GM18498 (cell line): ENCODE measurements around the gene SIRPB1.
"Not testable (repeated sequence)": the region's sequence is repeated elsewhere in the genome, so short reads cannot be mapped to it uniquely, and the experiment has no call there.

Experiments used
- ATAC-seq: cut with Tn5 transposase; IDR thresholded peaks from one replicate; pipeline ENCODE4 v1.9.1; 2021; ENCODE audit warnings: mild to moderate bottlenecking, moderate library complexity; ENCODE audit not compliant: unreplicated experiment

SIRPB1 gene

DNA sequence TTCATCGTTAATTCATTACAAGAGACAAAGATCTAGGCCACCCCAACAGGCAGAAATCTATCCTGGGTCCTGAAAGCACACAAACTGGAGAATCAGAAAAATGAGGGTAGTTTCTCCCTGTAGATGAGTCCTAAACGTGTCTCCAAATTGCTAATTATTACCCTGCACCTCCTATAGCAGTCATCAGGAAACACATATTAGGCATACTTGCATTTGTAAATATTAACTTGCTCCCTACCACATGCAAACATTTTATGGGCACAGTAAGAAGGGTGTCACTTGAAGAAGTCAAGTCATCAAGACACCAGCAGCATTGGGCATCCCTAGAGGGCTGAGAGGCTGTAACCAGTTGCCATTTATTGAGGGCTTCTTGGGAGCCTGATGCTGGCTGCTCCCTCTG lies 17.9 kb upstream of the SIRPB1 start:
- ATAC-seq: no peak

DNA sequence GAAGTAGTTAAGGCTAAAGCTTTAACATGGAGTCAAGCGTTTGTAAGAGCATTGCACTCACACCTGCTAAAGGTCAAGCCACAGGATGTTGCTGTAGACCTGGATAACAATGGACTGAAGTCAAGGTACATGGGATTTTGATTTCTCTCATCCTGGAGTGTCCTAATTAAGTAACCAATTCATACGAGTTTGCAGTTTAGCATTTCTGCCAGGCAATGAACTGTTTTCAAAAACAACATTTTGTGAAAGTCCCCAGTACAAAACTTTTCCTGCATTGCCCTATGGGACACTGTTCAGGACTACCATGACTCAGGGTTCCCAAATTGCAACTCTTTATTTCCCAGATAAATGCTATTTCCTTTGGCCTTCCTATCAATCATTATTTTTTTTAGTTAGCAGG lies 17.4 kb upstream of the SIRPB1 start:
- no peak for ATAC-seq

DNA sequence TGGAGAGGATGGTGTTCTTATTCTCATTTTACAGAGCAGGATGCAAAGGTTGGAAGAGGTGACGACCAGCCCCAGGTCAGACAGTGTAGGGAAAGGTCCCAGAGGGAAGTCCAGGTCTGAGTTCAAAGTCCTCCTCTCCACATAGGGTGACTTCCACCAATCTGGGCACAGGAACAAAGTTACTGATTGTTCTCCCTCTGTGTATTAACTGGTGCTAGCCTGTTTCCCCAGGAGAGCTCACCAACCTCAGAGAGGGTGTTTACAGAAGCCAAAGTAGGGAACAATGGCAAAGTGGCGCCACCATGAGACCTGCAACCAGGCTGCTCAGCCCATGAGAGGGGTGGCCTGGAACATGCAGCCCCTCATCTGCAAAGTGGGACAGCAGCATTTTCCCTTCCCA lies 16.8 kb upstream of the SIRPB1 start:
- no peak for ATAC-seq

- no peak for ATAC-seq
Measured at GRCh38 chr20:1635291-1635979, 15.6 kb upstream of the SIRPB1 start.

- ATAC-seq: no peak
Measured at GRCh38 chr20:1633535-1633934, 13.7 kb upstream of the SIRPB1 start.

GRCh38 chr20:1632178-1632577 lies 12.4 kb upstream of the SIRPB1 start:
- ATAC-seq: no peak

DNA sequence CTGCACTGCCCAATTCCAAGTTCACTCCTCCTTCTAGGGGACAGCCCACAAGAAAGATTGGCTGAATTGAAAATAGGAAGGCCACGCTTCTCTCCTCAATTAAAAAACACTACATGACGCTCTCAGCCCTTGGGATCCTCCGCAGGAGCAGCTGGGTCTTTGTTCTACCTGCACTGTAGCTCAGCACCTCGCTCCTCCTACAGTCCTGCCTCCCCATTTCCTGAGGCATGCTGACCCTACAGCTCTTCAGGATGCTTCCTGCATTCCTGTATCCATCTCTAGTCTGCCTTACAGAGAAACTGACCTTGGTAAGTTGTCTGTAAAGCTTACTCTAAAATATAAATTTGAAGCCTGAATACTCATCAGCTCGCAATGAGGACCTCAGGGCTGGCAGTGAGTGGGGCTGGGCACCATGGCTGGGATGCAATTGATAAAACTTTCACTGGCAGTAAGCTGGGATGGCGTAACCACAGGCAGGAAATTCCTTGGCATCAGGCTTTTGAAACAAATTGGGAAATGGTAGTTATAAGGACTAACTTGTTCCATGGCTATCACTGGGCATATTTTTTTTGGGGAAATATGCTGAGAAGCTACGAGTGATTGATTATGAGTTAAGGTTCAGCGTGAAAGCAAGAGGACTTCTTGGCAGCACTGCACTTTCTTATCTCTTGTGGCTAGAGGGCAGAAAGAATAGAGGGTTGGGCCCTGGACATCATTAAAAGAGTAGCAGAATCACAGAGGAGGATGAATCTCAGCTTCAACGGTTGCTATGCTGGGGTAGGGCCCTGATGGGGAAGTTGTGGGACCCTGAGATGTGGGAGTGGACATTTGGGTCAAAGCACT lies 11.7 kb upstream of the SIRPB1 start:
- no peak for ATAC-seq

- ATAC-seq: no peak
Measured at GRCh38 chr20:1630186-1630585, 10.4 kb upstream of the SIRPB1 start.

GRCh38 chr20:1629321-1629720 lies 9.5 kb upstream of the SIRPB1 start:
- ATAC-seq: no peak

GRCh38 chr20:1628621-1629020 lies 8.8 kb upstream of the SIRPB1 start:
- ATAC-seq: no peak

DNA sequence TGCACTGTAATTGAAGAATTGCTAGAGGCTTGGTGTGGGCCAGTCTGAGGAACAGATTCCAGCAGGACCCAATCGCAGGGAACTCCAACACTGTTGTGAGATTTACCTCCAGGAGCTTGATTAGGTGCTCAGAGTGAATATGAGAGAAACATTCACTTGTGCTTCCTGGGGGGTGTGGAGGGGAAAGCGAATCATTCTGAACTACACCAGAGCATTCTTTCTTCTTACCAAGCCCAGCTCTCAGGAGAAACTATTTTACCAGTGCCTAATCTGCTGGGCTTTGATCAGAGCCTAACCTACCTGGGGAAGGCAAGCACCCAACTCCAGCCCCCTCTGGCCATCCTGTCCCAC lies 7.4 kb upstream of the SIRPB1 start:
- ATAC-seq: no peak

DNA sequence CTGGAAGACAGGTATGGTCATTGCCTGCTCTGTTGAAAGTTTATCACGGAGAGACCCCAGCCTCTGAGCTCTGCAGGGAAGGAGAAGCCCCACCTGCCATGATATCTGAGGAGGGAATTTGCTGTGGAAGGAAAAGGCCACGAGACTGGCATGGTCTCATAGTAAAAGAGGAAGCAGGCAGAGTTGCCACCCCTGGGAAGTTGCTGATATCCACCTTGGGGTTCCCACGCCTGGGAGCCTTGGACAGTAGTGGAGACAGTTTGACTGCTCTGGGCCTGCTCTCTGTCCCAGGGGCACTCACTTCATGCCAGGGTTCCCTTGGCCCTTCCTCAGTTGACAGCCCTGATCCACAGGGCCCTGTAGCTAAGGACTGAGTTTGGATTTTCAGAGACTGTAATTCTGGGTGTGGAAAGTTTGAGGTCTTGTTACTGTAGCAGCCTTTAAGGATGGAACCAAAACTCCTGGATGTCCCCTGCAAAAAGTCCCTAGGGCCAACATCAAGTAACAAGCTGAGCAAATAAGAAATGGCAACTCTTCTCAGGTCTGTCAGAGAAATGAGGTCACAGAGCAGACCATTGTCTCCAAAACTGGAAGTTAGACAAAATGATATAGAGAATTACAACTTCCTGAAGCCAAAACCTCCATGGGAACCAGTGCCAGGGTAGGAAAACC lies 6.9 kb upstream of the SIRPB1 start:
- no peak for ATAC-seq

- ATAC-seq: no peak
Measured at GRCh38 chr20:1625083-1625690, 5.4 kb upstream of the SIRPB1 start.

GRCh38 chr20:1623501-1624205 lies 3.8 kb upstream of the SIRPB1 start:
- ATAC-seq: no peak

DNA sequence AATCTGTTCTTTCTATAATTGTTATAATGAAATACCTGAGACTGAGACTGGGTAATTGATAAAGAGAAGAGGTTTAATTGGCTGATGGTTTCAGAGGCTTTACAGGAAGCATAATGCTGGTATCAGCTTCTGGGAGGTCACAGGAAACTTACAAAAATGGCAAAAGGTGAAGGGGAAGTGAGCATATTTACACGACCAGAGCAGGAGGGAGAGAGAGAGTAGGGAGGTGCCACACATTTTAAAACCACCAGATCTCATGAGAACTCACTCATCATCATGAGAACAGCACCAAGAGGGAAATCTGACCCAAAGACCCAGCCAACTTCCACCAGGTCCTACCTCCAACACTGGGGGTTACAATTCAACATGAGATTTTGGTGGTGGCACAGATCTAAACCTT lies 2.6 kb upstream of the SIRPB1 start:
- no peak for ATAC-seq

DNA sequence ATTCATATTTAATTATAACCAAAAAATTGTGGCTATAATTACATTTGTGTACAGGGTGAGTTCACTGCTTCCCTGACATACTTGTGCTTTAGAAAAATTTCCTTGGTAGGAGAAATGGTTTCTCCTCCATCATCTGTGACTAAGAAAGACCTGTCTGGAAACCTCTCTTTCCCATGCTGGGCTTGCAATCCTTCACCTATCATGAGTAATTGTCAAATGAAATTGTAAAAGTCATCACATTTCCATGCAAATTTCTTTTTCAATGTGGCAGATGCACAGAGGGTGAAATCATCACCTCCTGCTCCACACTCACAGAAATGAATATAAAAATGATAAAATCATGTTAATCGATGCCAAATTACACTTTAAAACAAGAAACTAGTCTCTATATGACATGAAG lies 1.5 kb upstream of the SIRPB1 start:
- ATAC-seq: no peak

DNA sequence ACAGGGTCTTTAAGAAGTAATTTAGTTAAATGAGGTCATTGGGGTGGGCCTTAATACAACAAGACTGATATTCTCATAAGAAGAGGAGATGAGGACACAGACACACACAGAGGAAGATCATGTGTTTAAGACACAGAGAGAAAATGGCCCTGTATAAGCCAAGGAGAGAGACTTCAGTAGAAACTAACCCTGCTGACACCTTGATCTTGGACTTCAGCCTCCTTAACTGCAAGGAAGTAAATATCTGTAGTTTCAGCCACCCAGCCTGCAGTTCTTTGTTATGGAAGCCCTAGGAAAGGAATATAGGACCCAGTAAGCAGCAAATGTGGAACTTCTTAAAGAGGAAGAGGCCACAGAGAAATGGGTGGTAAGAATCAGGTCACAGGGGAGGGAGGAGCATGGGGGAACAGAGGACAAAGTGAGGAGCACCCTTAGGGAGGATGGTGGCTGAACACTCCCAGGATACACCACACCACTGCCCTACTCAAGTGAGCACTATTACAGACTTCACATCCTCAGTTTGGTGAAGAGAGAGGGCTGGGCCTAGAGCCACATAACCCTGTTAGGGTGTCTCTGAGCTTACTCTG lies 762 bp downstream of the SIRPB1 start:
- ATAC-seq: no peak

GRCh38 chr20:1618479-1618878 lies 1.3 kb downstream of the SIRPB1 start:
- no peak for ATAC-seq

- no peak for ATAC-seq
Measured at GRCh38 chr20:1616858-1617434, 2.9 kb downstream of the SIRPB1 start.

DNA sequence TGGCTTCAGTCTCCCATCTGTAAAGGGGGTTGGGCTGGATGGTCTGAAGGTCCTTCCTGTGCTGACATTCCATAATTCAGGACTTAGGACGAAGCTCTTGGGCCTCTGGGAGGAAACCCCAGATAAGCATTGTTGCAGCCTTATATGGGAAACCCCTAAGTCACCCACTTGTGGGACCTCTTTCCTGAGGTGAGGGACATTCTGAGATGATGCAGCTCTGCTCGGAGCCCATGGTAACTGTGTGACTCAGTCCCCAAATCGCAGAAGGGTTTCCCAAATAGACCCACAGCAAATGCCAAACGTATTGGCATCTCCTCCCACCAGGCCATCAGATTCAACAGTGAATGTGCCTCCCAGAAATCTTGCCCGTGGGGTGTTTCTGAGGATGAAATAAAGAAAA lies 9.4 kb downstream of the SIRPB1 start:
- not testable (repeated sequence) for ATAC-seq
